ENCODE results near the gene L3MBTL1. TPM values are rescaled to one million over a fixed set of nuclear protein-coding genes. Genes with fewer than 3 reads are reported as not detected.

Gene L3MBTL1
- polyA plus RNA-seq, 4 donors, result 1.6 to 15.1 (median 2.6) TPM

DNA sequence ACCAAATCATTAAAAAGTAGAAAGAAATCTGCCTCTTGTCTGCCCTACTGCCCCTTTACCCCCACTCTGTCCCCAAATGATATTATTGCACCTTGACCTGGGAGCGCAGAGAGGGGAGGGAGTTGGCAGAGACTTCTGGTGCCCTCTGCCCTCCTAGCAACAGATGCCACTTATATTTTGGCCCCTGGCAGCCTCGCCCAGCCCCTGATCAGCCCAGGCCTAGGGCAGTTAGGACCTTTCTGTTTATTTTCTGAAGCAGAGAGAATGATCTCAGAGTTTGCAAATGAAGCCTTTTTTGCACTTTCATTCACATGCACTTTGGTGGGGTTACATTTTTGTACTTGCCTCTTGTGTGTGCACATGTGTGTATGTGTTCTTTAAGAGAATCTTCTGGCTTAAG lies 43.0 kb downstream of the L3MBTL1 start:
- H3K9me3 ChIP-seq (ENCODE audit: control insufficient read depth in 2 of 2, insufficient read depth in 1 of 2, low read depth in 1 of 2, low read length in 1 of 2), result peaks cover 0 to 7% of the 10 kb centered on the region in 2 donors
- H3K4me3 ChIP-seq (ENCODE audit: low read depth in 1 of 3, low read length in 3 of 3), result no peak overlapping the region
- peaks cover 0 to 18% (median 7%) of the 10 kb centered on the region in 3 donors for H3K4me1 ChIP-seq (ENCODE audit: control insufficient read depth in 3 of 3, insufficient read depth in 2 of 3, low read depth in 1 of 3, low read length in 2 of 3)
- H3K27ac ChIP-seq (ENCODE audit: low read depth in 1 of 3, low read length in 2 of 3), result peak overlapping the region in 1 of 3 donors; percentile 48
- DNase-seq (peak; percentile 16 to 88), FAIRE-seq (no peak)
- H3K36me3 ChIP-seq (ENCODE audit: control insufficient read depth in 3 of 3, insufficient read depth in 2 of 3, low read depth in 1 of 3, low read length in 3 of 3), result peaks cover 0 to 15% (median 3%) of the 10 kb centered on the region in 3 donors
- WGBS, 3 donors, result 14 to 58% (median 32%) methylated on average over 2 of the region's 2 CpGs
- H3K27me3 ChIP-seq (ENCODE audit: control insufficient read depth in 3 of 3, insufficient read depth in 3 of 3, low read length in 3 of 3), result no peaks in the 10 kb centered on the region

DNA sequence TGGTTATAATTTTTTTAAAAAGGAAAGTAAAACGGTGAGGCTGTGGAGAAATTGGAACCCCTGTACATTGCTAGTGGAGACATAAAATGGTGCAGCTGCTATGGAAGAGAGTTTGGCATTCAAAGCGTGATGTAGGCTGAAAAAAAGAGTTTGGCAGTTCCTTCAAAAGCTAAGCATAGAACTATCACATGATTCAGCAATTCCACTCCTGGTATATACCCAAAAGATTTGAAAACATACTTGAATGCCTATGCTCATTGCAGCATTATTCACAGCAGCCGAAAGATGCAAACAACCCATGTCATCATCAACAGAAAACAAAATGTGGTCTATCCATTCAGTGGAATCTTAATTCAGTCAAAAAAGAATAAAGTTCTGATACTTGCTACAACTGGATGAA lies 46.9 kb downstream of the L3MBTL1 start:
- FAIRE-seq (no peak), DNase-seq (no peak)
- H3K27ac ChIP-seq (ENCODE audit: low read depth in 1 of 3, low read length in 2 of 3), result no peak overlapping the region
- H3K4me1 ChIP-seq (ENCODE audit: control insufficient read depth in 3 of 3, insufficient read depth in 2 of 3, low read depth in 1 of 3, low read length in 2 of 3), result peaks cover 0 to 48% (median 9%) of the 10 kb centered on the region in 3 donors
- WGBS, 3 donors, result 70 to 82% (median 79%) methylated on average over 3 of the region's 3 CpGs
- no peak overlapping the region for H3K4me3 ChIP-seq (ENCODE audit: low read depth in 1 of 3, low read length in 3 of 3)
- no peaks in the 10 kb centered on the region for H3K27me3 ChIP-seq (ENCODE audit: control insufficient read depth in 3 of 3, insufficient read depth in 3 of 3, low read length in 3 of 3)
- H3K9me3 ChIP-seq (ENCODE audit: control insufficient read depth in 2 of 2, insufficient read depth in 1 of 2, low read depth in 1 of 2, low read length in 1 of 2), result no peaks in the 10 kb centered on the region
- peaks cover 0 to 5% (median 0%) of the 10 kb centered on the region in 3 donors for H3K36me3 ChIP-seq (ENCODE audit: control insufficient read depth in 3 of 3, insufficient read depth in 2 of 3, low read depth in 1 of 3, low read length in 3 of 3)

DNA sequence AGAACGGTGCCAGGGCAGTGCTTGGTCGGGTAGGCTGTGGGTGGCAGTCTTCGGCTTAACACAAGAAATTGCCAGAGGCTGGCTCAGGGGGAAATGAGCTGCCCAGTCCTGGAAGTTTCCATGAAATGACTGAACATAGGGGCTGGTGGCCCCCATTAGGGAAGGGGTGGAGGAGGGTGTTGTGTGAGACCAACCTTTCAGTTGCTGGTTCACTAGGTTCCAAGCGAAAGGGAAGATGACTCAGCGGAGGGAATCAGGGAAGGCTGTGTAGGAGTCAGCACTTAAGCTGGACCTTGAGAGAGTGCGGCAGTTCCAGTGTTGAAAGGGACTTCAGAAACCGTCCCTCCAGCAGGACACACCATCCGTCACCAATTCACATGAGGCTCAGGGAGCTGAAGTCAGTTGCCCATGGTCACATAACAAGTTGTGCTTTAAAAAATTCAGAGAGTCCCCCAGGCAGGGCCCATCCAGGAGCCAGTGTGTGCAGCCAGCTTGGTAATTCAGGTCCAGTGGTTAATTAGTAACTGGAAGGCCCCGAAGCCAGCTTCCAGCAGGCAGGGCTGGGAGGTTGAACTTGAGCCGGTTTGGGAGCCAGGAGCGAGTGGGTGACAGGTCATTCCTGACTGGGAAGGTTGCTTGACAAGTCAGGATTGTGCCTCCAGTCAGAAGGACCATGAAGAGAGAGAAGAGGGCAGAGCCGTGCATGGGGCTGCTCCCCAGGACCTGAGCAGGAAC lies 51.1 kb downstream of the L3MBTL1 start, which contains the start of gene SGK2:
Gene SGK2, plus strand, starts transcription at position 616 of the 735 bp plus-strand sequence. CDS start 7,469 bp downstream, outside the sequence.
- H3K27ac ChIP-seq (ENCODE audit: low read depth in 1 of 3, low read length in 2 of 3), result peak within 1 kb of the TSS; percentile 91 to 98 (median 95)
- H3K4me1 ChIP-seq (ENCODE audit: control insufficient read depth in 3 of 3, insufficient read depth in 2 of 3, low read depth in 1 of 3, low read length in 2 of 3), result peaks cover 0 to 41% (median 2%) of the 10 kb centered on the region in 3 donors
- H3K9me3 ChIP-seq (ENCODE audit: control insufficient read depth in 2 of 2, insufficient read depth in 1 of 2, low read depth in 1 of 2, low read length in 1 of 2), result no peaks in the 10 kb centered on the region
- peak within 1 kb of the TSS in 2 of 3 donors; percentile 20 to 59 for H3K4me3 ChIP-seq (ENCODE audit: low read depth in 1 of 3, low read length in 3 of 3)
- no peaks in the 10 kb centered on the region for H3K27me3 ChIP-seq (ENCODE audit: control insufficient read depth in 3 of 3, insufficient read depth in 3 of 3, low read length in 3 of 3)
- DNase-seq (peak; percentile 93 to 95), FAIRE-seq (no peak)
- peaks cover 0 to 2% (median 0%) of the 10 kb centered on the region in 3 donors for H3K36me3 ChIP-seq (ENCODE audit: control insufficient read depth in 3 of 3, insufficient read depth in 2 of 3, low read depth in 1 of 3, low read length in 3 of 3)
- WGBS, 3 donors, result 17 to 59% (median 30%) methylated on average over 12 of the region's 12 CpGs

DNA sequence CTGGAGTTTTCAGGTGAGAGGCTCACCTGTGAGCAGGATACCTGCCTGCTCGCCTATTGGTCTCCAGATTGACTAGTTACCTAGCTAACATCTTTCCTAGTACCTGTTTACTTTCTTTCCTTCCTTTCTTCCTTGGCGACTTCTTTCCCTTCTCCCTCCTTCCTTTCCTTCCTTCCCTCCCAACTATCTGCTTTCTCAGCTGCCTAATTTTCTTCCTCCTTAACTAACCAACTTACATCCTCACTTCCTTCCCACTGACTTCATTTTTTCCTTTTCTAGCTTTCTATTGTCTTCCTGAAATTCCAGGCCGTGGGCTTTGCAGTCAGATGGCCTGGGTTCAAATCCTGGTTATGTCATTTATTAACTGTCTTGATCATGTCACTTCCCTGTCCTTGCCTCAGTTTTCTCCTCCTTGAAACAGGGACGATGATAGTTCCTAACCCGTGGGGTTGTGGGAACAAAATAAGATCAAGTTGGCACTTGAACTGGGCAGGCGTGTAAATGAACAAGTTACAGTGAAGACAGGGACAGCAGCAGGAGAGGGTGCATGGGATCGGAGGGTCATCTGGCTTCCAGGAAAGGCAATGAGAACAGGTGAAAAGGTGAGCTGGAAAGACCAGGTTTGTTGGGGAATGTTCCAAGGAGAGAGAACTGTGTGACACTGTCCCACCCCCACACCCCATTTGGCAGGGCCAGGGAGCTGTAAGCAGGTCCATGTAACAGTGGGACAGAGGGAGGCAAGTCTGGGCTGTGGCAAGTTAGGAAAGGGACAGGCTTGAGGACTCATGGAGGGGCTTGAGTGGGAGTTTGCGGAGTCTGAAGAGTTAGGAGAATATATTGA lies 51.9 kb downstream of the L3MBTL1 start:
- Histone ChIP-seq H3K27me3 (ENCODE audit: control insufficient read depth in 3 of 3, insufficient read depth in 3 of 3, low read length in 3 of 3) (no peaks in the 10 kb centered on the region), H3K4me3 (ENCODE audit: low read depth in 1 of 3, low read length in 3 of 3) (peak overlapping the region in 2 of 3 donors; percentile 20 to 59), H3K27ac (ENCODE audit: low read depth in 1 of 3, low read length in 2 of 3) (peak overlapping the region; percentile 91 to 98 (median 95)), H3K9me3 (ENCODE audit: control insufficient read depth in 2 of 2, insufficient read depth in 1 of 2, low read depth in 1 of 2, low read length in 1 of 2) (no peaks in the 10 kb centered on the region), H3K4me1 (ENCODE audit: control insufficient read depth in 3 of 3, insufficient read depth in 2 of 3, low read depth in 1 of 3, low read length in 2 of 3) (peaks cover 0 to 41% (median 2%) of the 10 kb centered on the region in 3 donors), H3K36me3 (ENCODE audit: control insufficient read depth in 3 of 3, insufficient read depth in 2 of 3, low read depth in 1 of 3, low read length in 3 of 3) (peaks cover 0 to 8% (median 0%) of the 10 kb centered on the region in 3 donors)
- DNase-seq (peak; percentile 19 to 25), FAIRE-seq (no peak)
- WGBS, 3 donors, result 26 to 60% (median 33%) methylated on average over 8 of the region's 8 CpGs

- no peak for FAIRE-seq
- peak overlapping the region in 1 of 3 donors; percentile 3 for H3K4me3 ChIP-seq (ENCODE audit: low read depth in 1 of 3, low read length in 3 of 3)
- H3K36me3 ChIP-seq (ENCODE audit: control insufficient read depth in 3 of 3, insufficient read depth in 2 of 3, low read depth in 1 of 3, low read length in 3 of 3), result peaks cover 0 to 20% (median 4%) of the 10 kb centered on the region in 3 donors
- WGBS, 3 donors, result 81 to 87% (median 86%) methylated on average over 3 of the region's 3 CpGs
- peak overlapping the region in 1 of 3 donors; percentile 12 for H3K27ac ChIP-seq (ENCODE audit: low read depth in 1 of 3, low read length in 2 of 3)
- peaks cover 0 to 34% (median 2%) of the 10 kb centered on the region in 3 donors for H3K4me1 ChIP-seq (ENCODE audit: control insufficient read depth in 3 of 3, insufficient read depth in 2 of 3, low read depth in 1 of 3, low read length in 2 of 3)
- no peaks in the 10 kb centered on the region for H3K27me3 ChIP-seq (ENCODE audit: control insufficient read depth in 3 of 3, insufficient read depth in 3 of 3, low read length in 3 of 3)
- no peaks in the 10 kb centered on the region for H3K9me3 ChIP-seq (ENCODE audit: control insufficient read depth in 2 of 2, insufficient read depth in 1 of 2, low read depth in 1 of 2, low read length in 1 of 2)
- DNase-seq, result no peak
Observed at GRCh38 chr20:43560974-43561373, 53.5 kb downstream of the L3MBTL1 start.

GRCh38 chr20:43563429-43563828 lies 55.9 kb downstream of the L3MBTL1 start:
- peaks cover 0 to 15% (median 0%) of the 10 kb centered on the region in 3 donors for H3K4me1 ChIP-seq (ENCODE audit: control insufficient read depth in 3 of 3, insufficient read depth in 2 of 3, low read depth in 1 of 3, low read length in 2 of 3)
- H3K4me3 ChIP-seq (ENCODE audit: low read depth in 1 of 3, low read length in 3 of 3), result no peak overlapping the region
- H3K36me3 ChIP-seq (ENCODE audit: control insufficient read depth in 3 of 3, insufficient read depth in 2 of 3, low read depth in 1 of 3, low read length in 3 of 3), result peaks cover 0 to 41% (median 4%) of the 10 kb centered on the region in 3 donors
- no peak for DNase-seq
- no peak for FAIRE-seq
- no peak overlapping the region for H3K27ac ChIP-seq (ENCODE audit: low read depth in 1 of 3, low read length in 2 of 3)
- WGBS, 3 donors, result 44 to 64% (median 52%) methylated on average over 3 of the region's 3 CpGs
- no peaks in the 10 kb centered on the region for H3K27me3 ChIP-seq (ENCODE audit: control insufficient read depth in 3 of 3, insufficient read depth in 3 of 3, low read length in 3 of 3)
- no peaks in the 10 kb centered on the region for H3K9me3 ChIP-seq (ENCODE audit: control insufficient read depth in 2 of 2, insufficient read depth in 1 of 2, low read depth in 1 of 2, low read length in 1 of 2)

GRCh38 chr20:43563991-43564390 lies 56.5 kb downstream of the L3MBTL1 start:
- DNase-seq (no peak), FAIRE-seq (no peak)
- no peak overlapping the region for H3K4me3 ChIP-seq (ENCODE audit: low read depth in 1 of 3, low read length in 3 of 3)
- peaks cover 0 to 10% (median 0%) of the 10 kb centered on the region in 3 donors for H3K4me1 ChIP-seq (ENCODE audit: control insufficient read depth in 3 of 3, insufficient read depth in 2 of 3, low read depth in 1 of 3, low read length in 2 of 3)
- no peaks in the 10 kb centered on the region for H3K27me3 ChIP-seq (ENCODE audit: control insufficient read depth in 3 of 3, insufficient read depth in 3 of 3, low read length in 3 of 3)
- H3K36me3 ChIP-seq (ENCODE audit: control insufficient read depth in 3 of 3, insufficient read depth in 2 of 3, low read depth in 1 of 3, low read length in 3 of 3), result peaks cover 0 to 47% (median 6%) of the 10 kb centered on the region in 3 donors
- 94 to 98% (median 95%) methylated on average over 7 of the region's 7 CpGs for WGBS, 3 donors
- H3K9me3 ChIP-seq (ENCODE audit: control insufficient read depth in 2 of 2, insufficient read depth in 1 of 2, low read depth in 1 of 2, low read length in 1 of 2), result no peaks in the 10 kb centered on the region
- no peak overlapping the region for H3K27ac ChIP-seq (ENCODE audit: low read depth in 1 of 3, low read length in 2 of 3)

DNA sequence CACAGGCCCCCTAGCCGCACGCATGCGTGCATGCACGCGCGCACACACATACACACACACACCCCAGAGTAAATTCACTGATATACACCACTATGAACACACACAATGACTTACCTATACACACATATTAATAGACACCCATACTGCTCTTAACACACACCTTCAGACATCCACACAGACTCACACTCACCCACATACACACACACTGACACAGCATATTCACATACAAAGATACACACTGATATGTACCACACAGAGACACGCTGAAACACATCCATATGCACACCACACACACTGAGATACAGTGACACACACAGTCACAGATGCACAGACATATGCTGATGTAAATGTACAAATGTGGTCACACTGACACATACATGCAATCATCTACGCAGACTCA lies 57.0 kb downstream of the L3MBTL1 start:
- Histone ChIP-seq H3K27ac (ENCODE audit: low read depth in 1 of 3, low read length in 2 of 3) (no peak overlapping the region), H3K36me3 (ENCODE audit: control insufficient read depth in 3 of 3, insufficient read depth in 2 of 3, low read depth in 1 of 3, low read length in 3 of 3) (peaks cover 0 to 51% (median 6%) of the 10 kb centered on the region in 3 donors), H3K4me3 (ENCODE audit: low read depth in 1 of 3, low read length in 3 of 3) (no peak overlapping the region), H3K4me1 (ENCODE audit: control insufficient read depth in 3 of 3, insufficient read depth in 2 of 3, low read depth in 1 of 3, low read length in 2 of 3) (peaks cover 0 to 6% (median 0%) of the 10 kb centered on the region in 3 donors), H3K9me3 (ENCODE audit: control insufficient read depth in 2 of 2, insufficient read depth in 1 of 2, low read depth in 1 of 2, low read length in 1 of 2) (no peaks in the 10 kb centered on the region), H3K27me3 (ENCODE audit: control insufficient read depth in 3 of 3, insufficient read depth in 3 of 3, low read length in 3 of 3) (no peaks in the 10 kb centered on the region)
- DNase-seq (no peak), FAIRE-seq (no peak)
- 98 to 99% (median 99%) methylated on average over 8 of the region's 8 CpGs for WGBS, 3 donors
